Stimulated activated CD4-positive, alpha-beta T cell treated with anti-CD3 and anti-CD28 coated beads, Interleukin-2, amount 100 ng/mL, for 24 hours (primary cell): Measurements from ENCODE around the gene RPIA.

Experiments
- DNase-seq, 2 donors: peaks; one replicate each; pipeline ENCODE4 v3.0.0-alpha.2; 2020

The RPIA gene

DNA sequence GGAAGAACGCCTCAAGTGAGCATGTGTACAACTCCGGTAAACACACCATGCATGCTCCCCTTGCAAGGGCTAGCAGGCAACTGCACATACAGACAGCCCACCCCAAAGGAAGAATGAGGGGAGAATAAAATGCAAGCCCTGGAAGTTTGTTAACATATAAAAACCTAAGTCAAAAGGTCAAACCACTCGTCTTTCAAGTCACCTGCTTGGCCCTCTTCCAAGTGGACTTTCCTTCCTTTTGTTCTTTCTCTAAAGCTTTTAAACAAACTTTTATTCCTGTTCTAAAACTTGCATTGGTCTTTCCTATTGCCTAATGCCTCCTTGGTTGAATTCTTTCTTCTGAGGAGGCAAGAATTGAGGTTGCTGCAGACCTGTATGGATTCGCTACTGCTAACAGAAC lies 5.2 kb upstream of the RPIA start:
- DNase-seq, result no peak

DNA sequence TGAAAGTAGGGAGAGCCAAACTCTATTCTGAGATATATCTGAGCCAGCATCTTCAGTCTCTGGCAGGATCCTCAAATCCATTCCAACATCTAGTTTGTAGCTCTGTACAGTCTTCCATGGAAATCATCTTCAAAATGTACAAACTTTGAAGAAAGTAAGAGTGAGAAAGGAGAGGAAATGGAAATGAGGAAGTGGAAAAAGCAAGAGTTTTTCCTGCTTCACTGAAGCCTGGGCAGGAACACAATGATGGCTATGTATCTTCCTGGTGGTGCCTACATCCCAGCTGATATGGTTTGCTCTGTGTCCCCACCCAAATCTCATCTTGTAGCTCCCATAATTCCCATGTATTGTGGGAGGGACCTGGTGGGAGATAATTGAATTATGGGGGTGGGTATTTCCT lies 4.1 kb upstream of the RPIA start:
- DNase-seq, result no peak

DNA sequence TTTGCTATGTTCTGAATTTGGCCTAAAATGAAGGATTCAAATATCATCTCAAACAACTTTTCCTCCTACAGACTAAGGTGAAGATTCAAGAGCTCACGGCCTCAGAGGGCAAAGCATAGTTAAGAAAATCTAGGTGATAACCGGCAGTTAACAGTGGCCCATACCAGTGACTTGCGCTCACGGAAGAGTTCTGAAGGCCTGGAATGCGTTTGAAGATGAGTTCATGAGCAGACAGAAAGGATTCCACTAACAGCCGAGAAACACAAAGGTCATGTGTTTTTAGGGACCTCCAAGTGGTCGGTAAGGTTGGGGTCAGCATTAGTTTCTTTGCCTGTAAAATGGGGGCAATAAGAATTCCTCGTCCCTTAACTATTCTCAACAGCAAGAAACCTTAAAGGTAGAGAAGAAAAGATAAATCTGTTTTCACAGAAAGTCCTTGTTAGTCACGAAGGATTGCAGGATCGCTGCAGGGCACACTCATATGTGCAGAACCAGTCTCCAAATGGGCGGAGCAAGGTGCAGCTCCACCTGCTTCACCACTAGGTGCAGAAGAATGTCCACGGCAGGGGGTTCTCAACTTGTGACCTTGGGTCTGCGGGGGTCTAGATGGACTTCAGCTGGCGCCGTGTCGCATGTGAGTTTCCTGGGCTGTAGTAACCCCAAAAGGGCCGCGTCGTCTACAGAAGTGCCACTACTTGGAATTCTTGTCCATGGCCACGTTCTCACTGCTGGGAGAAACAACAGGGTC lies 708 bp upstream of the RPIA start:
- DNase-seq, result peak; percentile 58 to 65

DNA sequence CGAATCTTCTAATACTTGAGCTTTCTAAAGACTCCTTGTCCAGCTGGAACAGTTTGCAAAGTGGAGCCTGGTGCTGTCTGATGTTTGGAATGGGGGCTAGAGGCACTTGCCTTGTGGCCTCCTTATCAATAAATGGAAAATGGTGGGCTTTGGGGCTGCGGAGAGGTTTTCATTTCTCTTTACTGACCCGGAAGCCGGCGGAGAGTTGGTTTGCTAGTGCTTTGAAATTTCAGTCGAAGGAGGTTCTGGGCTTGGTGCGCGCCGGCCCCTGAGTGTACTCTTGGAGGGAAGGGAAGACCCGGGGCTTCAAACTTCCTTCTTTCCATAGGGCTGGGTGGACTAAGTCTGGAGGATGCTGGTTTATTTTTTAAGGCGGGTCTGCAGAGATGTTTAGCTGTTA lies 714 bp downstream of the RPIA start:
- peak; percentile 38 to 48 for DNase-seq

DNA sequence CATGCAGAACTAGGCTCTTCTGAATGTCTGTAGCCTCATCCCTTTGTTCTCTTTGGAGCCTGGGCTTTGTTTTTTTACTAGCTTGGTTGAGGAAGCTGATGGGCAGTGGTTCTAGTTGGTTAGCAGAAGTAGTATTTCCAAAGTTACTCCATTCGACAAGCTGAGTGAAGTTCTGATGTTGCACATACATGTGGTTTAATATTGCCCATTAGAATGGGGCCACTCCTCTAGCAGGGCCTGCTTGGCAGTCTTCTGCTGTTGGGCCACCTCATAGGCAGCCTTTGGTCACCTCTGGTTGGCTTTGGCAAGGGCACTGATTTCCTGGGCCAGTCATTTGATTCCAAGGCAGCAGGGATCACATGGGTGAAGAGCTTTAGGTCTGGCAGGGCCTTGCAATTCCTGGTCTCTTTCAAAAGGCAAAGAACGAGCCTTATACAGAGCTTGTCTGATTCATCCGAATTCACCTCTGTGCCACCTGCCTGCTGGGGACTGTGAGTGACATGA lies 2.5 kb downstream of the RPIA start:
- DNase-seq, result no peak

DNA sequence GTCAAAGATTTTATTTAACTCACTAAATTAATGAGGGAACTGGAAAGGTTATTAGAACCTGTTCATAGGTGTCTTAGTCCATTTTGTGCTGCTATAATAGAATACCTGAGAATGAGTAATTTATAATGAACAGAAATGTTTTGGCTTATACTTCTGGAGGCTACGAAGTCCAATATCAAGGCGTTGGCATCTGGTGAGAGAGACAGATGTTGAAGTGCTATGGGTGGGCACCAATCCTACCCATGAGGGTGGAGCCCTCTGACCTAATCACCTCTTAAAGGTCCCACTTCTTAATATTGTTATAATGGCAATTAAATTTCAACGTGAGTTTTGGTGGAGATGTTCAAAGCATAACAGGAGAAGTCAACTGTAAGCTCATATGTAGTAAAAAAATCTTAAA lies 5.1 kb downstream of the RPIA start:
- no peak for DNase-seq

DNA sequence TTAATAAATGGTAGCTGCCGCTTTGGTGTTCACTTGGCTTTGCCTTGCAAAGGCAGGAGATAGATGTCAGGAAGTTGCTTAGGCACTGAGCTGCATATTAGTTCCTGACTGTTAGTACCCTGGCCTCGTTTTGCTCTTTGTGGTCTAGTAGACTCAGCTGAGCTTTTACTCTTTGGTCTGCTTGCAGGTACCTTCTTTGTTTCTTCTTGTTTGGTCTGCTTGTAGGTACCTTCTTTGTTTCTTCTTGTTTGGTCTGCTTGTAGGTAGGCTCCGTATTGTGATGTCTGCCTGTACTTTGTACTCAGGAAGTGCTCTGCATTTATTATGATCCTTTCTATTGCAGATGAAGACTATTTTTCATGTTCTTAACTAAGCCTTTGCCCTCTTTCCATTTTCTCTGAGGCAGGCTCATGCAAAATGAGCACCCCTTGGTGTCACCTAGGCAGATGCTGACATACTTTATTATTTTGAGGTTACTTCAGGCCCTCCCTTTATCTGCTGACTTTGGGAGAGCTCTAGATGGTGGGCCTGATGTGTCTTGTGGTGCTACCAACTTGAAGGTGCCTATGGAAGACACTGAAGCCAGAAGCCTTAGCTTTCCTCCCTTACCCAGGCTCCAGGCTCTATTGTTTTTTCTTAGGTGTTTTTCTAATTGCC lies 6.0 kb downstream of the RPIA start:
- no peak for DNase-seq

DNA sequence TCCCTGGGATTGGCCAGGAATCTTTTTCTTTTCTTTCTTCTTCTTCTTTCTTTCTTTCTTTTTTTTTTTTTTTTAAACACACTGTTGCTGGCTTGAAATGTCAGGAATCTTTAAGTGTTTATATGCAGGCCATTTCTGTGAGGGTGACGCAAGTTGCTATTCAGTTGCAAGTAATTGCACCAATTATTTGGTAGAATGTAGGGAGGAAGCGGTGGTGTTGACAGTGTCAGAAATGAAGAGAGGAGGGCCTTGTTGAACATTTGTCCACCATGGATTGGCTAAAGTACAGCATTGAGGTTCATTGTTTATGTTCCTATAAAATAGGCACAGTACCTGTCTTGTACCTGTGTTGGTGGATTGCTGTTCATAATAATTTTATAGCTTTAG lies 6.5 kb downstream of the RPIA start:
- no peak for DNase-seq

DNA sequence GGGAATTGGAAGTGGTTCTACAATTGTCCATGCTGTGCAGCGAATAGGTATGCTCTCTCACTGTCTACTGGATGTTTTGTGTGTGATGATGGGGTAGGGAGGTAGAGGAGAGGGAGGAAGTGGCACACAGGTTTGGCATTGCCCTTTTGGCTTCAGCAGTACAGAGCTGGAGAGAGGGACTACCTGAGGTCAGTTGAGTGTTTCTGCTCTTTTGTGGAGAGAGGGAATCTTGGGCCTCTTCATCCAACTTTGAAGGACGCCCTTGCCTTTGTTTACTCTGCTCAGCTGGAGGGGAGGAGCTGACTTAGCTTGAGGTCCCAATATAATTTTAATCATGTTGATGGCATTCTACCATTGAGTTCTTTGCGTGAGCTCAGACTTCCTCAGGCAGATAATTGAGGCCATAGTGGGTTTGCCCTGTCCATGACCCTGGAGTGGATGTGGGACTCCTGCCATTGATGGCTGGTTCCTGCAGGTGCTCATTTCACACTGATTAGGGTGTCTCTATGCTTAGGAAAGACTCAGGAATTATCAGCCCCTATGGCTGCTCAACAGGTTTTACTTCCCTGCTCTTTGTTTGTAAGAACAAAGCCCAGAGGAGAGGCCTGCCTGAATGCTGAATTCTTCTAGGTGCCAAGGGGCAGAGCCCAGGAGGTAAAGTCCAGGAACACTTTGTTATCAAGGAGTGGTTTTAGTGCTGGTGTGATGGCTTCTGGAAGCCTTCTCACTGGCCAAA lies 7.2 kb downstream of the RPIA start:
- no peak for DNase-seq

DNA sequence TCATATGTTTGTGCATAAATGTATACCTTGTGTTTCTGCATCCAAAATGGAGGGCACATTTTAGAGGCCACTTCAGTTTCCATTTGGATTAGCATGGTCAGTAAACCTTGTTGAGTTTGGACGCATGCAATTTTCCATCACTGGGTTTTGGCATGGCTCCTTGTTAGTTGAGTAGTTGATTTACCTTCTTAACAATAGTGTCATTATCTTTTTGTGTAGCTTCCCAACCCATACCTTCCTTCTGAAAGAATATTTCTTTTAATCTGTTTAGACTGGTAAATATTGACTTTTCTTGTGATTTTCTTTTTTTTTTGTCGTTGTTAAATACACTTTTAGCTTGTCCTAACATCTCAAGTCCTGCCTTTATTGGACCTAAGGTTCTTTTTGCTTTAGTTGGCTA lies 15.5 kb downstream of the RPIA start:
- no peak for DNase-seq

DNA sequence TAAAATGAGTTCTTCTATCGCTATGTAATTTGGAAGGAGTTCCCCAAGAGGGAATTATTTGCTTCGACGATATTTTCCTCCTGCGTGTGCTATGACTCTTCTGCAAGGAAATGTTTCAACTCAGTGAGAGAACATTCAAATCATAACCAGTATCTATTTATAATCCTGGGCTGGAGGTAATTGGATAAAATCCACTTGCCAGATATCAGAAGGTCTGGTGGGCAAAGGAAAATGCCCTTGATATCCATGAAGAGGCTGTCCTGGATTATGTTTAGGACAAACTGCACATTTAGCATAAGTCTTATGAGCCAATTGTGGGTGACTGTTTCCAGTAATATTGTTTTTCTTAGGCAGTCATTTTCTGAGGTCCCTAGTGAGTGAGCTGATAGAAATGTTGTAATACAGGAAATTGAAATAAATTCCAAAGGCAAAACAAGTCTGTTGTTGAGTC lies 17.7 kb downstream of the RPIA start:
- DNase-seq, result no peak

DNA sequence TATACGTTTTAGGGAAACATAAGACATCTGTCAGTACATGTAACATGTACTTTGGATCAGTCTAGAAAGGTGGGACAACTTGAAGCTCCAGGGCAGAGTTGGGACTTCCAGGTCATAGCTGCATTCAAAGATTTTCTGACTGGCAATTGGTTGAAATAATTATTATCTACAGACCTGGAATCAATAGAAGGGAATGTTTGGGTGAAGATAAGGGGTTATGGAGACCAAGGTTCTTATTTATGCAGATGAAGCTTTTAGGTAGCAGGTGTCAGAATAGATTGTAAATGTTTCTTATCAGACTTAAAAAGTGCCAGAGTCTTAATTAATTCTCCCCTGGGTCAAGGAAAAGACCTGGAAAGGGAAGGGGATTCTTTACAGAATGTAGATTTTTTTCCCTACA lies 19.8 kb downstream of the RPIA start:
- no peak for DNase-seq

DNA sequence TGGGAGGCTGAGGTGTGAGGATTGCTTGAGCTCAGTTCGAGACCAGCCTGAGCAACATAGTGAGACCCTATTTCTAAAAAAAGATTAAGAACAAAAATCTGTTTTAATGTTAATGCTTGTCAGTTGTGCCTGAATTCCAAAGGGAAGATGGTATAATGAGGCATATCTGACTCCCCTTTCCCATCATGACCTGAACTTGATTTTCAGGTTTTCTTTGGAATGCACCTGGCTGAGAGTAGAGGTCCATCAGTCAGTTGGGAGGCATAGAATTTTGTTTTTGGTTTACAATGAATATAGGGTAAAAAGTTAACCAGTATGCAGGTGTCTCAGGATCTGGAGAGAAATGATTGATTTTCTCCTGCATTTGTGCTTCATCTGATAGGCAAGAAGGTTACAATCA lies 20.4 kb downstream of the RPIA start:
- DNase-seq, result no peak

DNA sequence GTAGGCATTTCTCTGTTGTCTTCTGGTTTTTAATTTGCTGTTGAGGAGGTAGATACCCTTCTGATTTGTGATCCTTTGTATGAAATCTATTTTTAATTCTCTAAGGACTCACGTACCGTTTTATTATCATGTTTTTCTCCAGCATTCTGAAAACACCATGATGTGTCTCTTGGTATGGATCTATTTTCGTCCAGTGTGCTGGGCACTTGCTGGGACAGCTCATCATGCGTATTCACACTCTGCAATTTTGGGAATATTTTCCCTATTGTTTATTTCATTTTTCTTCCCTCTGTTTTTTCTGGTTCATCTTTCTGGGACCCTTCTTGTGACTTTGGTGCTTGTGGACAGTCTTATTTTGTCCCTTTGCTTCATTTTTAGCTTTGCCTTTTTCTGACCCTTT lies 21.9 kb downstream of the RPIA start:
- no peak for DNase-seq

DNA sequence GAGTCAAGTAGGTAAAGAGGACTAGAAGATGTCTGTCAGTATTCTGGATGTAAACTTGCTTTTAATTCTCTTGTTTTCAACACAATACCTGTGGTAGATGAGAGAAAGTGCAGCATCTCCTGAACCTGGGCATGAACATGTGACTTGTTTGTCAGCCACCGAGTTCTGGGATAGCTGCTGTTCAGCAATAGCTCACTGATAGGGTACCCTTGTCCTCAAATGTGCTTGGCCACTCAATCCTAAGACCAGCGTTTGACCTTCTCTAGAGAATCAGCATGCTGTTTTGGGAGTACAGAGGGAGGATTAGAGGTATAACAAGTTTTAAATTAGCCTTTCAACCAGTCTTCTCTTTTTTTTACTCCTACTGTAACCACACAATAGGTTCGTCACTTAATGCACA lies 23.2 kb downstream of the RPIA start:
- no peak for DNase-seq

DNA sequence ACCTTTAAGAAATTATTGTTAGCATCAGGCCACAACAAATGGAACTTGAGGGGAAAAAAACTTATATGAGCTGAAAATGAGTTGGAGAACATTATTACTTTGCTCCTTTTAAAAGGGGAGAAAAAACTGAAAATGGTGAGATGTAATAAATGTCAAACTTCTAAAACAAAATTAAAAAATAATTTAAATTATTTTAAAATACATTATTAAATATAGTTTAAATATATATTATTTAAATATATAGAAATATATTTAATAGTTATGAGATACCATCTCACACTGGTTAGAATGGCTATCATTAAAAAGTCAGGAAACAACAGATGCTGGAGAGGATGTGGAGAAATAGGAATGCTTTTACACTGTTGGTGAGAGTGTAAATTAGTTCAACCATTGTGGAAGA lies 28.9 kb downstream of the RPIA start:
- DNase-seq, result no peak

DNA sequence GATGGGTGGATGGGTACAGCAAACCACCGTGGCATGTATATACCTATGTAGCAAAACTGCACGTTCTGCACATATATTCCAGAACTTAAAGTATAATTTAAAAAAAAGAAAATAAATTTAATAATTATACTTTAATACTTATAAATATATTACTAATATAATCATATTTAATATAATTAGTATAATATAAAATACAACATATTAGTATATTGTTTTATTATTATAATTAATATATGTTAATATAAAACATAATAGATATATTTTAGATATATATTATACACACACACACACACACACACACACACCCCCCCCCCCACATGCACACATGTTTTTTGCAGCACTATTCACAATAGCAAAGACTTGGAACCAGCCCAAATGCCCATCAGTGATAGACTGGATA lies 29.8 kb downstream of the RPIA start:
- no peak for DNase-seq

DNA sequence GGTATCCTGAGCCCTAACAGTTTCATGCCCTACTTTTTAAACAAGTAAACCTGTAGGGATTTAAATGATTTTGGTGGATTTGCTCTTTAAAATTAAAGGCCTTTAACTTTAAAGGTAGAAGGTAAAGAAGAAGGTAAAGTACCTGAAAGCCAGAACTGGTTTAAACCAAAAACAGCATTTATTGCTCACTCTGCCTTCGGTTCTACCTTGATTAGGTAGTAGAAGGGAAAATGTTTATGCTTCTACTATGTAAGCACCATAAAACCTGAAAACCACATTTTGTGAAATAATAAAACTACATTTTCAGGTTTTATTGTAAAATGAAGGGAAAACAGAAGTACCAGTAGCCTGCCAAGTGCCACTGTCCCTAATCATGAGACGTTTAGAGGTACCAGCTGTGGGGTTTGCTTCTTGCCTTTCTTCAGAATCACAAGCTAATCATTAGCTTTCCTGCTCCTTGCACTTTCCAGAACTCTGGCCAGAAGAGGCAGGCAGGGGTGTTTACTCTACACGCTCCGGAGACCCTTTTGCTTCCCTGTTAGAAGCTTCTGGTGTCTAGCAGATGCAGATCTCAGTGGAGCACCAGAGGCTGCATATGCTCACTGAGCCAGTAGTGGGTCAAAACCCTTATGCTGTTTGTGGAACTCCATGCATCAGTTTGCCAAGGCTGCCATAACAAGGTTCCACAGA lies 33.3 kb downstream of the RPIA start:
- DNase-seq, result no peak

DNA sequence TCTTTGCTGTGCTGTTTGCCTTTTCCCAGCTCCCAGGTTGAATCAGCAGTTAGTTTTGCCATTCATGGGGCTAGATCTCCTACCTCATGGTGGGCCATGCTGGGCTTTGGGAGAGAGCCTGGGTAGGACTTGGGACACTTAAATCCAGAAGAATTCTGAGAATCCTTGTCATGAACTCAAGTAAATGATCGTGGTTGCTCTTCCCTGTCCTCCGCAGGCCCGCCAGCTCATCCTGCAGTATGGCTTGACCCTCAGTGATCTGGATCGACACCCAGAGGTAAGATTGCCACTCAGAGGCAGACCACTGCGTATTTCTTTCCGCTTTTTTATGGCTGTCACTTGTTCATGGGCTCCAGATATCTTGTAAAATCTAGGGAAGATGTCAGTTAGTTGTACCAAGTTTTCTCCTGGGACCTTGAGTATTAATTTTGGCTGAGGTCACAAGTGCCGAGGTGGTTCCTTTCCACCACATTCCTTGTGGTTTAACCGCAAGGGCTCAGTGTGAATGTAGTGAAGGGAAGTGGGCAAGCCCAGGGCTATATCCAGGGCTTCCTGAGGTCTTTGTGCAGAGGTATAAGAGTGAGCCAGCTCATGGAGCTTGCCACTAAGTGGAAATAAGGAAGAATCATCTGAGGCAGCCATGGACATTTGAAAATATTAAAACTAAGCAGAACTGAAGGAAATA lies 37.7 kb downstream of the RPIA start:
- DNase-seq, result no peak

DNA sequence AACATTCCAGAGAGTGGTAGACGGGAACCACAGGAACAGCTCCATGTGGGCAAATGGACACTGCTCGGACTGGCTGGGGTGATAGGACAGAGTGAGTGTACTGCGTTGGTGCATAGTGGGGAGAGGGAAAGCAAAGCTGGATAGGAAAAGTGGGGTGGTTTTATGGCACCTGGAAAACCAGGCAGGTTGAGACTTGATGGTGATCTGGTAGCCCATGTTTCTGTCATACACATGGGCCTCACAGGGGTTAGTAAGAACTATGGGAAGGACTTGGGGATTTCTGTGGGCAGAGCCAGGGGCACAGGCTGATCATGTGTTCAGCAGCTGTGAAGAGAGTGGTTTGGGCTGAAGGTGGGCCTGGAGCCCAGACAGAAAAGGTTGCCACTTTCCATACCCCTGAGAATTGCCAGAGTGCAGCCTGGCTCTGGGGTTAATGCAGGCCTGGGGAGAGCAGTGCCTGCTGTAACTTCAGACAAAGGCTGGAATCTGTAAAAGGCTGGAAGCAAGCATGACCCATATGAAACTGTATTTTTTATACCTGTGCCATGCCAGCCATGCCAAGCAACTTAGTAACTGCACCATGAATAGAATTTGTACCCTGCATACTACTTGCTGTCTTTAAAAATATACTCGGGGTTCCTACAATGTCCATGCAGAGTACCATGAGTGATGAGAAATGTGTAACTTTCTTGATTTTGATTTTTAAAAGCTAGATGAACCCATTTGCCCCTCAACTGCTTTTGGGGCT lies 41.9 kb downstream of the RPIA start:
- no peak for DNase-seq

DNA sequence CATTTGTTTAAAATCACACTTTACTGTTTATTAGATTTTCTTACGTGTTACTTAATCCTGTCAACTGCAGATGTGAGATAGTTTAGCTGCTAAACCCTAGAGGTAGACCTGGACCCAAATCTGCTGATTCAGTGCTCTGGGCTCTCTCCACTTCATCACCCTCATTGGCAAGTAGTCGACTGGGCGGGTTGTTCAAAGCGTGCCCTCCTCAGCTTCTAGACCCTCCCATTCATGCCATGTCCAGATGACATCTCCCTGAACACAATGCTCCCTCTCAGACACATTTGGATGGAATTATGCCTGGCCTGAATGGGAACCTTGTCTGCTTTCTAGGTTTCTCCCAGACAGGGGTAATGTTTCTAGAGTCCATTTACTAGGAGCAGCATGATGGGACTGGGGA lies 43.7 kb downstream of the RPIA start:
- DNase-seq, result no peak

DNA sequence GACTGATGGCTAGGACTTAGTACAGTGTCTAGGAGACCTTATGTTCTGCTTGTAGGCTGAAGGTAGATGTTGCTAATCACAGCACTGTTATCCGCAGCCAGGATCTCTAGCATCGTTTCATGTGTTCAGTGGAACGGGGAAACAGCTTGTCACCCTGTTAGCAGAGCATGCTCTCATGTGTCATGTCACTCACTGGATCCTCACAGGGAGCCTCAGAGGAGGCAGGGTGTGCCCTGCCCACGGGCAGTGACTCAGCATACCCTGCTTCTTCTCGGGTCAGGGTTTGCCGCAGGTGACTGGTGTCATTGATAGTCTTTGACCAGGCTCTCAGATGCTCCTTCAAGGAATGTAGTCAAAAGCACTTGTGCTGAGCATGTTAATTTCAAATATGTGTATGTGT lies 44.4 kb downstream of the RPIA start:
- DNase-seq, result peak; percentile 33 to 37
